Measurements from ENCODE around the gene RNF182.
"Not testable (repeated sequence)": the region's sequence is repeated elsewhere in the genome, so short reads cannot be mapped to it uniquely, and the experiment has no call there.

The RNF182 gene

GRCh38 chr6:13947611-13948178, 22.9 kb downstream of the RNF182 start:
- no peak for DNase-seq (ENCODE audit: low read depth)
- no peak overlapping the region for H3K4me3 ChIP-seq (ENCODE audit: low read depth, low read length)

- H3K4me3 ChIP-seq (ENCODE audit: low read depth, low read length): no peak overlapping the region
- no peak for DNase-seq (ENCODE audit: low read depth)
Observed at GRCh38 chr6:13952101-13952500, 27.3 kb downstream of the RNF182 start.

GRCh38 chr6:13953061-13953705, 28.4 kb downstream of the RNF182 start:
- DNase-seq (ENCODE audit: low read depth): no peak
- no peak overlapping the region for H3K4me3 ChIP-seq (ENCODE audit: low read depth, low read length)

GRCh38 chr6:13965582-13966127, 40.9 kb downstream of the RNF182 start:
- no peak overlapping the region for H3K4me3 ChIP-seq (ENCODE audit: low read depth, low read length)
- no peak for DNase-seq (ENCODE audit: low read depth)

GRCh38 chr6:13971303-13971702, 46.6 kb downstream of the RNF182 start:
- no peak for DNase-seq (ENCODE audit: low read depth)
- H3K4me3 ChIP-seq (ENCODE audit: low read depth, low read length): no peak overlapping the region

- not testable (repeated sequence) for DNase-seq (ENCODE audit: low read depth); H3K4me3 ChIP-seq (ENCODE audit: low read depth, low read length)
Observed at GRCh38 chr6:13972602-13973001, 47.9 kb downstream of the RNF182 start.

- not testable (repeated sequence) for DNase-seq (ENCODE audit: low read depth); H3K4me3 ChIP-seq (ENCODE audit: low read depth, low read length)
Observed at GRCh38 chr6:13973422-13973821, 48.7 kb downstream of the RNF182 start.

- H3K4me3 ChIP-seq (ENCODE audit: low read depth, low read length): no peak overlapping the region
- DNase-seq (ENCODE audit: low read depth): no peak
Observed at GRCh38 chr6:13978102-13978640, 53.4 kb downstream of the RNF182 start.

GRCh38 chr6:13978787-13979186, 54.0 kb downstream of the RNF182 start:
- DNase-seq (ENCODE audit: low read depth): no peak
- no peak overlapping the region for H3K4me3 ChIP-seq (ENCODE audit: low read depth, low read length)

- H3K4me3 ChIP-seq (ENCODE audit: low read depth, low read length): no peak overlapping the region
- no peak for DNase-seq (ENCODE audit: low read depth)
Observed at GRCh38 chr6:13979284-13980171, 54.8 kb downstream of the RNF182 start.

GRCh38 chr6:13980534-13980933, 55.8 kb downstream of the RNF182 start:
- no peak for DNase-seq (ENCODE audit: low read depth)
- no peak overlapping the region for H3K4me3 ChIP-seq (ENCODE audit: low read depth, low read length)

GRCh38 chr6:13985663-13986325, 61.0 kb downstream of the RNF182 start:
- no peak overlapping the region for H3K4me3 ChIP-seq (ENCODE audit: low read depth, low read length)

GRCh38 chr6:13986700-13987399, 62.1 kb downstream of the RNF182 start:
- no peak overlapping the region for H3K4me3 ChIP-seq (ENCODE audit: low read depth, low read length)
- DNase-seq (ENCODE audit: low read depth): no peak

More at GRCh38 chr6:13985663-13986325, 61.0 kb downstream of the RNF182 start:
- no peak for DNase-seq (ENCODE audit: low read depth)

GRCh38 chr6:13987400-13987865, 62.7 kb downstream of the RNF182 start:
- no peak overlapping the region for H3K4me3 ChIP-seq (ENCODE audit: low read depth, low read length)

GRCh38 chr6:13988049-13988738, 63.4 kb downstream of the RNF182 start:
- H3K4me3 ChIP-seq (ENCODE audit: low read depth, low read length): no peak overlapping the region
- no peak for DNase-seq (ENCODE audit: low read depth)

More at GRCh38 chr6:13987400-13987865, 62.7 kb downstream of the RNF182 start:
- DNase-seq (ENCODE audit: low read depth): no peak

GRCh38 chr6:13988908-13989307, 64.2 kb downstream of the RNF182 start:
- no peak overlapping the region for H3K4me3 ChIP-seq (ENCODE audit: low read depth, low read length)
- no peak for DNase-seq (ENCODE audit: low read depth)

- DNase-seq (ENCODE audit: low read depth): no peak
- no peak overlapping the region for H3K4me3 ChIP-seq (ENCODE audit: low read depth, low read length)
Observed at GRCh38 chr6:13989496-13990144, 64.9 kb downstream of the RNF182 start.

GRCh38 chr6:13990796-13991195, 66.0 kb downstream of the RNF182 start:
- H3K4me3 ChIP-seq (ENCODE audit: low read depth, low read length): no peak overlapping the region
- no peak for DNase-seq (ENCODE audit: low read depth)
